Adipocyte (in vitro differentiated cells): ENCODE results near the gene PRTFDC1.

Experiments used
- DNase-seq: peaks from one replicate; pipeline ENCODE4 v3.0.0-alpha.2; 2015; ENCODE audit warnings: low read depth
- H3K27me3 ChIP-seq: replicated peaks from 2 replicates; pipeline ENCODE4 v1.7.0; 2013; ENCODE audit warnings: mild to moderate bottlenecking, low read length, moderate library complexity; ENCODE audit not compliant: control insufficient read depth, insufficient read depth
- H3K36me3 ChIP-seq: 2 replicates; pipeline ENCODE4 v1.7.0; 2013; ENCODE audit warnings: low read length, mild to moderate bottlenecking, moderate library complexity; ENCODE audit not compliant: control insufficient read depth, insufficient read depth, severe bottlenecking
- H3K4me1 ChIP-seq: 2 replicates; pipeline ENCODE4 v1.7.0; 2013; ENCODE audit warnings: mild to moderate bottlenecking, low read length, moderate library complexity; ENCODE audit not compliant: control insufficient read depth, insufficient read depth
- H3K4me3 ChIP-seq: 2 replicates; pipeline ENCODE4 v1.7.0; 2013; ENCODE audit warnings: mild to moderate bottlenecking, low read length, moderate library complexity
- H3K9ac ChIP-seq: 2 replicates; pipeline ENCODE4 v1.7.0; 2013; ENCODE audit warnings: mild to moderate bottlenecking, low read length, moderate library complexity
- H3K9me3 ChIP-seq: 2 replicates; pipeline ENCODE4 v1.7.0; 2013; ENCODE audit warnings: mild to moderate bottlenecking, low read length, moderate library complexity; ENCODE audit not compliant: control insufficient read depth

PRTFDC1 gene

DNA sequence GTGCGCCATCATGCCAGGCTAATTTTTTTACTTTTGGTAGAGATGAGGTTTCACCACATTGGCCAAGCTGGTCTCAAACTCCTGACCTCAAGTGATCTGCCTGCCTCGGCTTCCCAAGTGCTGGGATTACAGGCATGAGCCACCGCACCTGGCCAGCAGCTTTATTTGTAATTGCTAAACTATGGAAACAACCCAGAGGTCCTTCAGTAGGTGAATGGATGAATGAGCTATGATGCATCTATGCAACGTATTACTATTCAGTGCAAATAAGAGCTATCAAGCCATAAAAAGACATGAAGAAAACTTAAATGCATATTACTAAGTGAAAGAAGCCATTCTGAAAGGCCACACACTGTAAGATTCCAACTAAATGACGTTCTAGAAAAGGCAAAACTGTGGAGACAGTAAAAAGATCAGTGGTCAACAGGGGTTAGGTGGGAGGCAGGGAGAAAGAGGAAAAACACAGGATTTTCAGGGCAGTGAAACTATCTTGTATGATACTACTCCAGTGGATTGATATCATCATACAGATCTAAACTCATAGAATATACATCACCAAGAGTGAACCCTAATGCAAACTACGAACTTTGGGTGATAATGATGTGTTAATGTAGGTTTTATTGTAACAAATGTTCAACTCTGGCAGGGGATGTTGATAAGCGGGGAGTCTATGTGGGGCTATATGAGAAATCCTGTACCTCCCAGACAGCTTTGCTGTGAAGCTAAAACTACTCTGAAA is 66.7 kb downstream of the PRTFDC1 start:
- Histone ChIP-seq H3K9ac (no peak overlapping the region), H3K4me3 (no peak overlapping the region), H3K9me3 (no peaks in the 10 kb centered on the region), H3K27me3 (no peaks in the 10 kb centered on the region), H3K4me1 (peaks cover 20% of the 10 kb centered on the region), H3K36me3 (no peaks in the 10 kb centered on the region)
- DNase-seq, result no peak

DNA sequence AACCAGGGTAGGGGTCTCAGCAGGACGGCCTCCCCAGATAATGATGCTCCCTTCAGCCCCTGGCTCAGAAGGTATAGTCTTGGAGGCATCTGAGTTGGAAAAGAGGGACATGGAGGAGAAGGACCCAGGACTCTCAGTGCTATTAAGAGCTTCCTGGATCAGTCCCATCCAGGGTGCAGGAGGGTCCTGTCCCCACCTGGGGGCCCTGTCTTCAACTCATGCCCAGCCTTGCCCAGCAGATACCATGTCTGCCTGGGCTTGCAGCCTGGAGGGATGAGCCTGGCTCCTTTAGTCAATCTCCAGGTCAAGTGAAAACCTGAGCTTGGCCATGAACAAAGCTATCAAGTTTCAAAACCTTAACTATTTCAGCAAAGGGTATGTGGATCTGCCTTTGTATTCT is 67.6 kb downstream of the PRTFDC1 start:
- DNase-seq, result no peak

DNA sequence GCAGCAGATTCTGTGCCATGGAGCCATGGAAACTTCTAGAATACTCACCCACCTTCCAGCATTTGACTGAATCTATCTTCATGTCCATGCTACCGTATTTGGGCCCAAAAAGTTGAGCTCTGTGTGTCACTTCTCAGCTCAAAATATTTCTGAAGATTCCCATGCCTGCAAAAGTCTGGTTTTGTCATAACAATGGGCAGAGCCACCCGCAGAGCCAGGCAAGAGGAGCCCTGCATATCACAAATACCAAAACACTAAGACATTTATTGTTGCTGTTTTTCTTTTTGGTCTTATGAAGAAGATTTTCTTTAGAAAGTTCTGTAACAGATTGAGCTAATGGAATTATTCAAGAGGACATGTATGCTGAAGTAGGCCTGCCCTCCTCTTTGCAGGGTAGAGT is 68.1 kb downstream of the PRTFDC1 start:
- no peaks in the 10 kb centered on the region for H3K36me3 ChIP-seq
- DNase-seq, result no peak
- H3K9me3 ChIP-seq, result no peaks in the 10 kb centered on the region
- no peak overlapping the region for H3K9ac ChIP-seq
- no peak overlapping the region for H3K4me3 ChIP-seq
- H3K27me3 ChIP-seq, result no peaks in the 10 kb centered on the region
- peaks cover 6% of the 10 kb centered on the region for H3K4me1 ChIP-seq

More for the DNA sequence above, 67.6 kb downstream of the PRTFDC1 start:
- H3K9me3 ChIP-seq, result no peaks in the 10 kb centered on the region
- no peak overlapping the region for H3K9ac ChIP-seq
- no peaks in the 10 kb centered on the region for H3K27me3 ChIP-seq
- H3K4me3 ChIP-seq, result no peak overlapping the region
- no peaks in the 10 kb centered on the region for H3K36me3 ChIP-seq
- H3K4me1 ChIP-seq, result peaks cover 10% of the 10 kb centered on the region

DNA sequence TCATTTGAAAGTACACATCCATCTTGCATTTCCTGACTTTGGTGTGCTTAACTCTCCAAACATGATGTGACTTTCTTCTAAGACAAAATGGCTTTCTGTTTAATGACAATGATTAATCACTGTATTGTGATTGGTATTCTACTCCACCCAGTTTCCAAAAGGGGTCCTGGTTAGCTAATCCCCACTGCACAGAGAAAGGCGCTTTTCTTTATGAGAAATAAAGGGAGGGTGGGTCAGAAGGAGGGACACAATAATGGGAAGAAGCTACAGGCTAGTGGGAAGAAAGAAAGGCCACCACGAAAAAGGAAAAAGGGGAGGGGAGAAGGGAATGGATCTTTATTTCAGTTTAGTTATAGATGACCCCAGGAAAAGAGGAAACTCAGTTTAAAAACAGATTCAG is 69.2 kb downstream of the PRTFDC1 start:
- no peak overlapping the region for H3K9ac ChIP-seq
- no peak for DNase-seq
- H3K36me3 ChIP-seq, result no peaks in the 10 kb centered on the region
- no peak overlapping the region for H3K4me3 ChIP-seq
- H3K4me1 ChIP-seq, result peaks cover 6% of the 10 kb centered on the region
- no peaks in the 10 kb centered on the region for H3K27me3 ChIP-seq
- H3K9me3 ChIP-seq, result no peaks in the 10 kb centered on the region

DNA sequence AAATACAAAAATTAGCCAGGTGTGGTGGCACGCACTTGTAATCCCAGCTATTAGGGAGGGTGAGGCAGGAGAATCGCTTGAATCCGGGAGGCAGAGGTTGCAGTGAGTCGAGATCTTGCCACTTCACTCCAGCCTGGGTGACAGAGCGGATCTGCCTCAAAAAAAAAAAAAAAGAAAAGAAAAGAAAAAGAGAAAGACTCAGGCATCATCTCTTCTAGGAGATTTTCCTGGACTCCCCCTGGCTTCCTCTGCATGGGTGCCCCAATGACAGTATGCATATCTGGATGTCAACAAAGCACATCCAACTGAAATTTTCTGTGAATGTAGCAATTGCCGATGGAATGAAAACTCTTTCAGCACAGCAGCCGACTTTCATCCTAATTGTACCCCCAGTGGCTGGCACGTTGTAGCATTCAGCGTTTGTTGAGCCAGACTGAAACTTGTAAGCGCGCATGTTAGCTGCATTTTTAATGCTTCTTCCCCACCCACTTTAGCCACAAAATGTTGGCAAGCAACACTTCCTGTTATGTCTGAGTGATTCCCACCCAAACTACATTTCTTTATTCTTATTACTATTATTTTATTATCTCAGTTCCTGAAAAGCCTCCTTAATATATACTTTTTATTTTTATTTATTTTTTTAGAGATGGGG is 70.2 kb downstream of the PRTFDC1 start:
- H3K9me3 ChIP-seq, result no peaks in the 10 kb centered on the region
- no peaks in the 10 kb centered on the region for H3K27me3 ChIP-seq
- no peaks in the 10 kb centered on the region for H3K36me3 ChIP-seq
- H3K4me3 ChIP-seq, result peak overlapping the region; percentile 15
- no peak for DNase-seq
- no peak overlapping the region for H3K9ac ChIP-seq
- peaks cover 6% of the 10 kb centered on the region for H3K4me1 ChIP-seq

DNA sequence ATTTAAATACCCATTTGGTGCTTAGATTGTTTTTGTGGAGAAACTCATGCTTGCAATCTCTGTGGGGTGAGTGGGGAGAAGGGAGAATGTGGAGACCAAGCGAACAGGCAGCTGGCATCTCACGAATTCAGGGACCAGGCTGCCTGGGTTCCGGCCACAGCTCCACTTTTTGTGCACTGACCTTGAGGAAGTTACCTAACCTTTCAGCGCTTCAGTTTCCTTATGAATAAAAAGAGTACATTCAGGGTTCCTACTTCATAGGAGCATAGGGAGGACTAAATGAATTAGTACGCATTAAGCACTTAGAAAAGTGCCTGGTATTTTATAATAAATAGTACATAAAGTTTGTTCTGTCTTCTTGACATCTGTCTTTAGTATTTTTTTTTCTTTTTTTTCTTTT is 72.5 kb downstream of the PRTFDC1 start:
- DNase-seq, result no peak
- Histone ChIP-seq H3K9ac (no peak overlapping the region), H3K4me1 (peaks cover 6% of the 10 kb centered on the region), H3K4me3 (no peak overlapping the region), H3K27me3 (no peaks in the 10 kb centered on the region), H3K36me3 (no peaks in the 10 kb centered on the region), H3K9me3 (peaks cover 1% of the 10 kb centered on the region)

DNA sequence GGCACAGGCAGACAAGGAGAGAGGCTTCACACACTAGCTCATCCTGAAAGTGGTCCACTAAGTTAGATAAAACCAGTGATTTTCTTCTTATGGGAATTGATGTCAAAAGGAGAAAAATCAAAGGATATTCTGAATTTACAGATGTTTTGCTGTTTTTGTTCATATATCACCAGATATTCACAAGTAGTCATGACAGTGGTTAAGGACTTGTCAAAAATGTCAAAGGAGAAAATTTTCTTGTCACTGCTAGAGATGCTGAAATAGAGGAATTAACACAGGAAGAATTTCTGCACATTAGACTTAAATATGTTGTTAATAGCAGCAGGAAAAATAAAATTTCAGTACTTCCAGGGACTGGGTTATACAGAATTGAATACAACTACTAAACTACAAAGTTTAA is 78.3 kb downstream of the PRTFDC1 start:
- Histone ChIP-seq H3K36me3 (no peaks in the 10 kb centered on the region), H3K9ac (no peak overlapping the region), H3K9me3 (peaks cover 5% of the 10 kb centered on the region), H3K27me3 (no peaks in the 10 kb centered on the region), H3K4me3 (no peak overlapping the region), H3K4me1 (peaks cover 17% of the 10 kb centered on the region)
- no peak for DNase-seq

DNA sequence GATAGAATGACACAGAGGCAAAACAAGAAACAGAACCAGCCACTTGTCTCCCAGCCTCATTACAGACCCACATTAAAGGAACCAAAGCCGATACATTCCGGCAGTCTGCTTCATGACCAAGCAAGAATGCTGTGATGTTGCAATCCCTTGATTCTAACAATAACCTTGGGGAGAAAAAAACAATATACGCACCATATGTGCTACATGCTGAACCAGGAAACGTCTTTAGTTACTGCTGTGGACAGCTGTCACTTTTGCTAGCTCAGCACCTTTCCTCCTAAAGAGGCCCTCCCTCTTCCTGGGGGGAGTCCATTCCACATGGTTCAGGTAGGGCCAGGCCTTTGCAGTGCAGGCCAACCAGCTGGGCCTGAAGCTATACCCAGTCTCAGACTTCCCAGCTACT is 79.1 kb downstream of the PRTFDC1 start:
- peak; percentile 98 for DNase-seq
- Histone ChIP-seq H3K9ac (no peak overlapping the region), H3K9me3 (peaks cover 5% of the 10 kb centered on the region), H3K36me3 (no peaks in the 10 kb centered on the region), H3K27me3 (no peaks in the 10 kb centered on the region), H3K4me3 (no peak overlapping the region), H3K4me1 (peaks cover 17% of the 10 kb centered on the region)

DNA sequence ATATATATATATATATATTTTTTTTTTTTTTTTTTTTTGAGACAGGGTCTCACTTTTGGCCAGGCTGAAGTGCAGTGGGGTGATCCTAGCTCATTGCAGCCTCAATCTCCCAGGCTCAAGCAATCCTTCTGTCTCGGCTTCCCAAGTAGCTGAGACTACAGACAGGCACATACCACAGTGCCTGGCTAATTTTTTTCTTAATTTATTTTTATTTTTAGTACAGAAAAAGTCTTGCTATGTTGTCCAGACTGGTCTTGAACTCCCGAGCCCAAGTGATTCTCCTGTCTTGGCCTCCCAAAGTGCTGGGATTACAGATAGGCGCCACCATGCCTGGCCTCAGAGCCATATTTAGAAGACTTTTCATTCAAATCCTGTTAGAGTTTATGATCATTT is 79.6 kb downstream of the PRTFDC1 start:
- Histone ChIP-seq H3K36me3 (no peaks in the 10 kb centered on the region), H3K4me3 (no peak overlapping the region), H3K9me3 (peaks cover 5% of the 10 kb centered on the region), H3K9ac (no peak overlapping the region), H3K27me3 (no peaks in the 10 kb centered on the region), H3K4me1 (peaks cover 17% of the 10 kb centered on the region)
- no peak for DNase-seq

DNA sequence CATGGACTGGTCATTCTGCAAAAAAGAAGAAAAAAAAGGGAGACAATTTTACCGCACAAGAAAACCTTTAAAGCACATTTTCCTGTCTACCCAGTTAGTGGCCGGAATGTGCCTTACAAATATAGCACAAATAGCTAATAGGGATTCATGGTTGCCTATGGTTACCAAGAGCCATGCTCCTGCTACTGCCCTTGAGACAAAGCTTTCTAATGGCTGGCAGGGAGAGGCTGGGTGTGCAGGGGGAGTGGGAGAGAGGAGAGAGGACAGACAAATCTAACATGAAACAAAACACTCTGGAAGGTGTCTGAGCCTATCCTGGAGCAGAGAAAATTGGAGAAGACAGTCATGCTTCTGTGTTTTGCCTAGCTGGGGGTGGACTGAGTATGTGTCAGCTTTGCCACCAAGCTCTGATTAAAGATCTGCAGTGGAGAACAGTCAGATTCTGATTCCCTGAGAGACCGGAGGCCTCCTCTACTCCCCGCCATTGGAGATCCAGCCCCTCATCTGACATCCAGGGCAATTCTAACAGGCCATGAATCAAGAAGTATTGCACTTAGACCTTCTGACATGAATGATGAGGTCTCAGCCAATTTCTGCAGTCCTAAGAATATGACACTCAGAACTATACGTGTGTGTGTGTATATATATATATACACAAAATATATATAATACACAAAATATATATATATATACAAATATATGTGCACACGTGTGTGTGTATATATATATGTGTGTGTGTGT is 80.2 kb downstream of the PRTFDC1 start:
- Histone ChIP-seq H3K27me3 (no peaks in the 10 kb centered on the region), H3K4me1 (peaks cover 20% of the 10 kb centered on the region), H3K36me3 (no peaks in the 10 kb centered on the region), H3K4me3 (no peak overlapping the region), H3K9ac (no peak overlapping the region), H3K9me3 (peaks cover 5% of the 10 kb centered on the region)
- DNase-seq, result no peak
